LNCaP clone FGC (cell line): ENCODE measurements around the gene FIG4.

ENCODE experiments used
- DNase-seq: peaks from one replicate; pipeline ENCODE4 v3.0.0-alpha.2; 2011; ENCODE audit warnings: low read depth
- H3K4me3 ChIP-seq: 2 replicates; pipeline ENCODE4 v1.5.1; 2011; ENCODE audit warnings: mild to moderate bottlenecking, low read depth, low read length, control low read depth
- TF ChIP-seq, protein P1 (sequence below): IDR thresholded peaks from 2 replicates; pipeline ENCODE4 v1.5.1; 2012; ENCODE audit warnings: mild to moderate bottlenecking; ENCODE audit not compliant: control insufficient read depth, insufficient read depth; ENCODE audit errors: extremely low read depth

Gene FIG4

DNA sequence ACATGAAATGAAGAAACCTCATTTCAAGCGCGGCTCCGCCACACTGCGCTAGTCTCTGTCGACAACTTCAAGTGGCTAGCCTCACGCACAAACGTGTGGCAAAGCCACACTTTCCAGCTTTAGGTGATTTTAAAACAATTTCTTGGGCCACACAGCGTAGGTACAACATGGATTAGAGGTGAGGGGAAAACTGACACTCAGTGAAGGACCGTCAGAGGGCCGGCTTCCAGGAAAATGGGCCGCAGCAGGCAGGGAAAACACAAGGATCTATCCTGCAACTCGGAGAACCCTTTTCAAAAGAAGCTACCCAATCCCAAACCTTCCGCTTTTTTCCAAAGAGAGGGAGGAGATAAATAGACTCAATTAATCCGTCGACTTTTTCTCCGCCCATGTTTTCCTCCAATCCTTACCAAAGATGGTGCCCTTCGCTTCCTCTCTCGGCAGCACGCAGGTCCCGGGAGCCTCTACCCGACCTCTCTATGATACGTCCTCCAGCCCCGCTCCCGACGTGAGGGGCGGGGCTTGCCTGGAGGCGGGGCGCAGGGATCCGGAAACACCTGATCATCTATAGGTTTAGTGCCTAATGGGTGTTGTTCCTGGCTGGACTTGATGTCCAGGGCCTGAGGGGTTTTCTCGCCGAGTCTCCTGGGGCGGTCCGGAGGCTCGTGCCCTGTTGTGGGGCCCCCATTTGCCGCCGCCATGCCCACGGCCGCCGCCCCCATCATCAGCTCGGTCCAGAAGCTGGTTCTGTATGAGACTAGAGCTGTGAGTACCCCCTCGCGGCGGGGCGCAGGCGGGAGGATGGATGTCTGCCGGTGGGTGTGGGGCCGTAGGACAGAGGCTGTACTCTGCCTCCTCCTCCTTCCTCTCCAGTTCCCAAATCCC lies at the start of gene FIG4, which contains the start of gene AK9:
TSS of gene FIG4 (plus strand) at position 560 of the 885 bp plus-strand sequence. CDS start at position 700, 140 bp downstream.
TSS of gene AK9 (minus strand) at position 466 of the 885 bp plus-strand sequence. CDS start 15,457 bp downstream, outside the sequence.
- peak; percentile 83 for DNase-seq
- TF ChIP-seq, protein P1, sequence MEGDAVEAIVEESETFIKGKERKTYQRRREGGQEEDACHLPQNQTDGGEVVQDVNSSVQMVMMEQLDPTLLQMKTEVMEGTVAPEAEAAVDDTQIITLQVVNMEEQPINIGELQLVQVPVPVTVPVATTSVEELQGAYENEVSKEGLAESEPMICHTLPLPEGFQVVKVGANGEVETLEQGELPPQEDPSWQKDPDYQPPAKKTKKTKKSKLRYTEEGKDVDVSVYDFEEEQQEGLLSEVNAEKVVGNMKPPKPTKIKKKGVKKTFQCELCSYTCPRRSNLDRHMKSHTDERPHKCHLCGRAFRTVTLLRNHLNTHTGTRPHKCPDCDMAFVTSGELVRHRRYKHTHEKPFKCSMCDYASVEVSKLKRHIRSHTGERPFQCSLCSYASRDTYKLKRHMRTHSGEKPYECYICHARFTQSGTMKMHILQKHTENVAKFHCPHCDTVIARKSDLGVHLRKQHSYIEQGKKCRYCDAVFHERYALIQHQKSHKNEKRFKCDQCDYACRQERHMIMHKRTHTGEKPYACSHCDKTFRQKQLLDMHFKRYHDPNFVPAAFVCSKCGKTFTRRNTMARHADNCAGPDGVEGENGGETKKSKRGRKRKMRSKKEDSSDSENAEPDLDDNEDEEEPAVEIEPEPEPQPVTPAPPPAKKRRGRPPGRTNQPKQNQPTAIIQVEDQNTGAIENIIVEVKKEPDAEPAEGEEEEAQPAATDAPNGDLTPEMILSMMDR = peak; percentile 48
- peak within 1 kb of the TSS; percentile 59 for H3K4me3 ChIP-seq

DNA sequence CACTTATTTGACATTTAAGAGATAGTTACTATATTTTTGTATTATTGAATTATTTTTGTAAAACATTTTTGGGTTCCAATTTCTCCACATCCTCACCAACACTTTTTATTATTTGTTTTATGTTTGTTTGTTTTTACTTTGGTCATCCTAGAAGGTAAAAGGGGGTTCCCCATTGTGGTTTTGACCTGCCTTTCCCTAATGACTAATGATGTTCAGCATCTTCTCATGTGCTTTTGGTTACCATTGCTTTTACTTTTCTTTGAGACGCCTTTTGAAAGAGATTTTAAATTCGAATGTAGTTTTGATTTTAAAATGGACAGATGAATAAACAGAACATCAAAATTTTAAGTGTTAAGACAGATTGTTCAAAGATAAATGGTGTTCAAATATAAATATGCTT lies 47.0 kb upstream of the FIG4 start:
- no peak overlapping the region for H3K4me3 ChIP-seq
- TF ChIP-seq, protein P1 = no peak
- DNase-seq = no peak

DNA sequence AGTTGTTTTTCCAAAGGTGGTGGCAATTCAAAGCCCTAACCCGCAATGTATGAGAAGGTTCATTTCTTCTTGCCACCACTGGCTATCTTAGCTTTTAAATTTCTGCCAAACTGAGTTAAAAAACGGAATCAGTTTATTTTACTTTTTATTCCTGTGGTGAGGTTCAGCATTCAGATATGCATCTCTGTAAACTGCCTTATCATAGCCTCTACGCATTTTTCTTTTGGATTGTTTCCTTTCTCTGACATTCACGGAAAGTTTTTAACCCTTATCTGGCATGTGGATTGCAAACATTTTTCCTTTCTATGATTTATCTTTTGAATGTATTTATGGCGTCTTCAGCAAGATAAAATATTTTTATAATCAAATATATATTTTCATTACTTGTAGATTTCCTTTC lies 37.8 kb upstream of the FIG4 start:
- TF ChIP-seq, protein P1 = no peak

DNA sequence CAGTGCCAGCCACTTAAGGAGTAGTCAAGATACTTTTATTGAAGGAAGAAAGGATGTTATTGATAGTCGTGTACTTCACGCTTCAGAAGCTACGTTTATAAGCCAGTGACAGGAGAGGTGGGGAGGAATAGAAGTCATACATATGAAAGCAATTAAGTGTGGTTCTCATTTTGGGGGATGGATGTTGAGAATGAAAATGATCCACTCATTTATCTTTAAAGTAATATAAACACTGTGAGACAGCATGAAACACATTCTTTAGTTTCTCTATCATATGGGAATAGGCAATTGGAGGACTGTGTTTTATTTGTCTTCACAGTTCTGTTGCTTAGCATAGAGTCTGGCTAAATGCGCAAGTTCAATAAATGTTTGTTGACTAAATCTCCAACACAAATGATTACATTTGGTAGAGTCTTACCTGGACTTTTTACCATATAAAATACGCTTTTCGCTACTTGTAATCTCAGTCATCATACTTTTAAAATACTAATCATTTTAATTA lies 35.3 kb upstream of the FIG4 start:
- no peak for DNase-seq
- TF ChIP-seq, protein P1 = no peak
- no peak overlapping the region for H3K4me3 ChIP-seq

More for the DNA sequence above, 37.8 kb upstream of the FIG4 start:
- no peak for DNase-seq
- no peak overlapping the region for H3K4me3 ChIP-seq

DNA sequence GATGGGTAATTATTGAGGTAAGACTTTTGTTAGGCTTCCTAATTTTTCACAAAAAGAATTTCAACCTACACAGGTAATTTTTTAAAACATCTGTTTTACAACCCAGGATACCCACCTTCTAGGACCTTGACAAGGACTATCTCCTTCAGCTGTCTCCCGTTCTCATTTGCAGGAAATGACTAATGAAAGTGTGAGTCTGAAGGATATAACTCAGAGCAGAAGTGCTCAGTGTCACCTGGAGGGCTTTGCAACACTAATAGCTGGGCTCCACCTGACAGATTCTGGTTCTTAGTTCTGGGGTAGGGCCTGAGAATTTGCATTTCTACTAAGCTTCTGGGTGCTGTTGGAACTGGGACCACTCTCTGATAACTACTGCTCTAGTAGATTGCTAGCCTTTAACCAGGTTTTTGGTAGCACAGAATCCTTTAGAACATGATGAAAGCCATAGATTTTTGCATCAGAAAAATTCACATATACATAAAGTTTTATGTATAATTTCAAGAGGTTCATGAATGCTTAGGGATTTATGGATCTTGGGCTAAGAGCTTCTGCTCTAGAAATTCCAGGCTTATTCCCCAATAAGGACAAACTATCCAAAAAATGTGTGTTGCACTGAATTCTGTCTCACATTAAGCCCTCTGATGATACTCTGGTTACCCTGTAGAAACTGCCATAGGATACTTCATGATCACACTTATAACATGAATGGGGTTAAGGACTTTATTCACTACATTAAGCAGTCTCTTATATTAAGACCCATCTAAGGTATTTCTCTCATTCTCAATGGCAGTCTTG lies 30.4 kb upstream of the FIG4 start:
- DNase-seq = no peak
- TF ChIP-seq, protein P1 = no peak

DNA sequence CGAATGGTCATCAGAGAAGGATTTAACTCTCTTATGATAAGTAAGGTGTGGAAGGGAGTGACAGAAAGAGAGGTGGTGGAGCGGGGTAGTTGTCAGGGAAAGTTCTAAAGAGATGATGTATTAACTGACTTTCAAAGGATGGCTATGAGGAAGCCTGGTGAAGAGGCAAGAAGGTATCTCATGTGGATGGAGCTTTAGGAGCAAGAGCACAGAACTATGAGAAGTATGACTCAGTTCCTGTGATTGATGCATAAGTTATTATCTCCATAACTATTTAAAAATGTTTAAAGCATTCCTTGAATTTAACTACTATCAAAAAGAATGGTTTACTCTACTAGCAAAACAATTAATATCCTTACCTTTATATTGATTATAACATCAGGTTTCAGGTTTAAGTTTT lies 28.9 kb upstream of the FIG4 start:
- H3K4me3 ChIP-seq = no peak overlapping the region
- no peak for DNase-seq
- TF ChIP-seq, protein P1 = no peak

More for the DNA sequence above, 30.4 kb upstream of the FIG4 start:
- H3K4me3 ChIP-seq = no peak overlapping the region
